GM21360 (cell line): ENCODE data around the gene PPFIBP2.

ENCODE experiments used
- ATAC-seq: cut with Tn5 transposase; IDR thresholded peaks from one replicate; pipeline ENCODE4 v1.9.1; 2021; ENCODE audit warnings: mild to moderate bottlenecking, moderate library complexity; ENCODE audit not compliant: unreplicated experiment

The PPFIBP2 gene

DNA sequence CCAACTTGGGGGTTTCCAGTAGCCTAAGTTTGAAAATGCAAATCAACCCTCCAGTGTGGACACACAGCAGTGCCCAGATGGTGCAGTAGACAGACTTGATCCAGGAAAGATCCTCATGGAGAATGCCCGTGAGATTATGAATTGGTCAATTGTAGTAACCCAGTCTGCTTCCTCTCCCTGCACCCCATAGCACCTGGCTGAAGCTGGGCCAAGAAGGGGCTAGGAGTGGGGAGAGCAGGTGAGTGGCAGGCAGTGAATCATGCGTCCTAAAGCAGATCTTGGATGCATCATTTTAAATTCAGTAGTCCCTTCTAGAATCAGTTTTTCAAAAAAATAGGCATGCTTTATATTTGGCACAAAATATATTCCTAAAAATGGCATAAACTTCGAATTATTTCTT, 107.3 kb downstream of the PPFIBP2 start:
- ATAC-seq, result no peak

DNA sequence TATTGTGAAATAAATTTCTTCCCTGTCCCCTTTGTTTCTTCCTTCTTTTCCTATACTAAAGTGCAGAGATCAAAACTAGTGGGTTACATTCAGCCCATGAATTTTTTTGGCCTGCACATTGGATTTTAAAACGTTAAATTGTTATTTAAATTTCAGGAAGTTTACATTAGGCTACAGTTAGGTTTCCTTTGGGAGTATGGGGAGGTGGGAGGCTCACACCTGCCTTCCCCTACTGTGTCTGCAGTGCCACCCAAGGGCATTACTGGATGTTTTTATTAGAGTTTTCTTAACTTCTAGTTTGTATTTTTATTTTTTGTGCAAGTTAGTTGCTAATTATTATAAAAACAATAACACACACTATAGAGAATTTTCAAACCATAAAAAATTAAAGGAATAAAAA, 107.8 kb downstream of the PPFIBP2 start:
- no peak for ATAC-seq

DNA sequence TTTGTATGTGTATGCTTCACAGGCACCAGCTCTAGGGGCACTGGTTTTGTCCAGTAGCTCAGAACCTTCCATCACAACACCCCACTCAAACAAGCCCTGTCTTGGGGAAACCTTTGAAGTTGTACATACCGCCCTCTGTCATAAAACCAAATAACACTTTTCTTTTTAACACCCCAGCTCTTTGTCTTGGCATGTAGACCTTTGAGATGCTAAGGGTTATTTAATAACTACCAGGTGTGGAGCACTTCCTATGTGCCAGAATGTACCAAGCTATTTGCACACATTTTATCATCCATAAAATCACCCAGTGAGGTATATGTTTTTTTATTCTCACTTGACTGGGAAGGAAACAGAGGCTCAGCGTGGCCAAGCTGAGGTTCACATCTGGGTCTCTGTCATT, 108.9 kb downstream of the PPFIBP2 start:
- ATAC-seq, result no peak

DNA sequence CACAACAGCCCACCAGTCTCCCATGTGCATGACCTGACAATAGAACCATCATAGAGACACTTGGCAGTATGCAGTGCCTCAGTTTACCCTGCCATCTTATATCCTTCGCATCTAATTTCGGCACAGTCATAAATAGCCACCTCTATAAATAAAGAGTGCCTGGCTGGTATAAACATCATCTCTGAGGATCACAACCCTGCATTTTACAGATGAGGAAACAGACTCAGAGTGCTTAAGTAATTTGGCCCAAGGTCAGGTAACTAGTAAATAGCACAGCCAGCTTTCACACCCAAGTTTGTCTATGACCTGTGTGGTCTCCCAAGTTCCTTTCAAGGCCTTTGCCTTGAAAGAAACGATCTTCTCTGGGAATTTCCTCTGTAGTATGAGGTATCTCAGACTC, 114.9 kb downstream of the PPFIBP2 start:
- no peak for ATAC-seq

DNA sequence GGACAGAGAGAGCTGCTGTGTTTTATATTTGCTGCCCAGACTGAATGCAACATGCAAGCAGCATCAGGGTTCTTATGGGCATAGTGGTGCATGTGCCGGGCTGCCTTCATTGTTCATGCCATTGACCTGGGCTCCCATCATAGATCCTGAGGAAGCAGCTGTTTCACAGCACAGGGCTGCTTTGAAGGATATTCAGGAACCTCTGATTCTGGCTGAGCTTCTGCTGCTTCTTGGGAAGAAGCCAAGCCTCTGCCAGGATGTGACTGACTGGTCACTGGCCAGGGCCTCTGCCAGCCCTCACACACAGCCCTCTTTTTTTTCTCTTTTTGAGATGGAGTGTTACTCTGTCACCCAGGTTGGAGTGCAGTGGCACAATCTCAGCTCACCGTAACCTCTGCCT, 116.2 kb downstream of the PPFIBP2 start:
- no peak for ATAC-seq

DNA sequence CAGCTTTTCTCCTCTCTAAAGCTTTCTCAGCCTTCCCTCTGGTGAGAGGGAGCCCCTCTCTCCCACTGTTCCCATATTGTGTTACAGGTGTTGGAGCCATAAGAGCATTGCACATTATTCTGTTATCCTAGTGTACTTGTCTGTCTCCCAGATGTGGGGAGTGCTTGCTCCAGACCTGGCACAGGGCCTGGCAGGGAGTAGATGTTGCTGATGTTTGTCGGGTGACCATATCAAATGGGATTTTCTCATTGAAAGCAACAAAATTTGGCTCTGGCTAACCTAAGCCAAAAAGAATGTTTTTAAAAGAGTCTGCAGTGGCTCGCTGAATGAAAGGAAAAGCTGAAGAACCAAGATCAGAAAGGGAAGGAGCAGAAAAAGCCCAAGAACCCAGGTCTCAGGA, 118.4 kb downstream of the PPFIBP2 start:
- ATAC-seq, result no peak

DNA sequence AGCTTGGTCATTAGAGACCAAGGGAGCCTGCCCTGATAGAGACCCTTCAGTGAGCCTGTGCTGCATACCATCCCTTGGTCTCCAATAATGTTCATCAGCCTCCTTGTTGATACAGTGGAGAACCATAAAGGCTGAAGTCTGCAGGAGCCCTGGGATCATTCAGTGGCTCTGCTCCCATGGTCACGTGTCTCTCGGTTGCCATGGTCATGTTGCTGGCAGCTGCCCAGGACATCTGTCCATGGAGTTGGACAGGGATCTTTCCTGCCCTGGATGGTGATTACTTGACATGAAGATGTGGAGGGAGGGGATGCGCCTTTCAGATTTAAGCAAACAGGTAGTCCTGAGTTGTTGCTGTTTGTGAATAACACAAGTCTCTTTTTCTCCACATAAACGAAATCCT, 121.3 kb downstream of the PPFIBP2 start:
- ATAC-seq, result no peak

DNA sequence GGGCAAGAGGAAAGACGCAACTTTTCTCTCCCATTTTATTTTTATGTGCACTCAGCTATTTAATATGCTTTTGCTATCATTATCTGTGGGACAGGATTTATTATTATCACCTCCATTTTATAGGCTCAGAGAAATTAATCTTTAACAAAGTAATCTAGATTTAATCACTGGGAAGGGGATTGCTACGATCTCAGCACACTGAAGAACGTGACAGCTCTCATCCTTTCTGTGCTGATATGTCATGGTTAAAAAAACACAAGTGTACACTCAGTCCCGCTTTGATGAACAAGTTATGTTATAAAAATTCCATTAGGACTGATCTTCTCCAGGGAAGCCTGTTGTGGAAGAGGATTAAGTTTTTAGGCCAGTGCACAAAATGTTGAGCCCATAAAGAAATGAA, 121.9 kb downstream of the PPFIBP2 start:
- ATAC-seq, result no peak

DNA sequence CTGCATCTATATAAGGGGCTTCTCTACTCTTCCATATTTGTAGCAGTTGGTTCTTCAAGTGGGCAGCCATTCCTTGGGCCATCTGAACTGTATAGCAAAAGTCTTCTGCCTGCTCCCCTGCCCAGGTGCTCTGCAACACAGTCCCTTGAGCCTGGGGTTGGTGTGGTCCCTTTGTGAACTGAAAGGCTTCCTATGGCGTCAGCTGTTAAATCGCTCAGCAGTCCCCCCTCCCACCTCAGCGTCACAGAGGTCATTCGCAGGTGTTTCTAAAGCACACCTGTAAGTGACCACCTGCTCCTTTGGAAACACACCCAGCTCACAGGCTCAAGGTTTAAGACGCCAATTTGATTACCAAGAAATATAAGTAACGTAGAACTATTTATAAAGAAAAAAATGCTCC, 122.6 kb downstream of the PPFIBP2 start:
- ATAC-seq, result no peak

DNA sequence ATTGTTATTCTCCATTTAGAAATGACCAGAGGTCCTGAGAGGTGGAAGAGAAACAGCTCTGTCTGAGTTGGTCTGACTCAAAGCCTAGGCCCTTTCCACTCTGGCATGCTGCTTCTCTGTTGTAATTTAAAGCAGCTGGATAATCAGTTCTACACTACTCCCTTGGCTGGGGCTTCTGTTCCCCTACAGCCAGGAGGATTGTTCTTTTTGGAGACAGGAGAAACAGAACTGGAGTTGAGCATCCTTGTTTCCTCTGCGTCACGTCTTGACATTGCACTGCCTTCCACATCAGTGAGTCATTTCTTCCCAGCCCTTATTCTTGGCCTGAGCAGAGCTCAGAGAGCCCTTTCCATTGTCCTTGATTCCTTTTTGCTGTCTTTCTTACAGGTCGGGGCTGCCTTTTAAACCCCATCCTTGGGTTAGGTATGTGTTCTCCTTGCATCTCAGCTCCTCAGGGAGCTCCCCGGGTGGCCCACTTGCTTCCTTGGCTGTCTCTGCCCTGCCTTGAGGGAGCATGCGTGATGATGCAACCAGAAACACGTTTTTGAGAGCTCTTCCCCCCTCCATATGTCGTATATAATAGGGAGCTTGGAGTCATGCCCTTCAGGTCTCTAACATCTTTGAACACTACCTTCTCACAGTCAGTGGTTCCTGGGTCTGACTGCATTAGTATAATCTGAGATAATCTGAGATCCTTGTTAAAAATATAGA, 123.8 kb downstream of the PPFIBP2 start:
- no peak for ATAC-seq

DNA sequence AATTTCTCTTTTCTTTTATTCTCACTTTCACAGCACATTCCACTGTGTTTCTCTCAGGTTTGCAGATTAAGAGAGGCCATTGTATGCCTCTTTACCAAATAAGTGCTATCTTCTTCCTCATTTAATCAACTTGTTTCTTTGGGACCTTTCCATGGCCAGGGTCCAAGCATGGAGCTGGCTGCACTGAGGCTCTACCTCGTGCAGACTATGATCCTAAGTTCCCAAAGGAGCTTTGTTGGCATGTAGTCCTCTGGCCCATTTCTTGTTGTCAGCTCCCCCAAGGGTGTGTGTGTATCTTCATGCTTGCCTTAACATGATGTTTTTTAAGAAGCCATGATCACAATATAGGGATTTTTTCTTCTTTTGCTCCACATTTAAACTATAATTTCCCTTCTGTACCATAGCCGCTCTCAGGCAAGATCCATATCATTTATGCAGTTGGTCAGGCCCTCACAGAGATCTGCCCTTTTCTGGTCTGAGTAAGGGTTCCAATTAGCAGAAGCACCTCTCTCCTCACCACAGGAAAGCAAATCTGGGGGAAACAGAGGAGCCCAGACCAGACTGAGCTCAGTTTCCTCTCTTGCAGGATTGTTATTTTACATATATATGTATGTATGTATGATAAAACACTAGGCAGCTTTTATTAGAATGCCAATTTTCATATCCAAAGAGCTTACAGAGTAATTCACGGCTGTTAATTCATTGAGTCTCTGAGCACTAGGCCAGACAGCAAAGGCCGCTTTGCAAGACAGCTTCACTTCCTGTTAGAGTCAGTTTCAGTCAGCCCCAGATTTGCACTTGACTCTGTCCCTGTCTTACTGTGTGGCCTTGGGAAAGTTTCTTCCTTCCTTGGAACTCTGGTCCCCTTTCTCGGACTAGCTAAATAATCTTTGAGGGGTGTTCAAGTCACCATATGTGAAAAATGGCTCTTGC, 125.2 kb downstream of the PPFIBP2 start:
- no peak for ATAC-seq

DNA sequence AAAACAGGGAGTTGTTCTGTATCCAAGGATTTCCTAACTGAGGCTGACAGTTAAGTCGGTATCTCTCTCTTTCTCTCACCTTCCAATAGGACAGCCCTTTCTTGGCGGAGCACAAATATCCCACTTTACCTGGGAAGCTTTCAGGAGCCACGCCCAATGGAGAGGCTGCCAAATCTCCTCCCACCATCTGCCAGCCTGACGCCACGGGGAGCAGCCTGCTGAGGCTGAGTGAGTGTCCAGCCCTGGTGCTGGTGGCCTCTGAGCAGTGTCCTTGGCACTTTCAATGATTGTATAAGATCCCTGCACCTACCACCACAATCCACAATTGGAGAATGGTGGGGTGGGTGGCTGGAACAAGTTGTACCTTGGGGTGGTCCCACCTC, 125.8 kb downstream of the PPFIBP2 start:
- ATAC-seq, result no peak

DNA sequence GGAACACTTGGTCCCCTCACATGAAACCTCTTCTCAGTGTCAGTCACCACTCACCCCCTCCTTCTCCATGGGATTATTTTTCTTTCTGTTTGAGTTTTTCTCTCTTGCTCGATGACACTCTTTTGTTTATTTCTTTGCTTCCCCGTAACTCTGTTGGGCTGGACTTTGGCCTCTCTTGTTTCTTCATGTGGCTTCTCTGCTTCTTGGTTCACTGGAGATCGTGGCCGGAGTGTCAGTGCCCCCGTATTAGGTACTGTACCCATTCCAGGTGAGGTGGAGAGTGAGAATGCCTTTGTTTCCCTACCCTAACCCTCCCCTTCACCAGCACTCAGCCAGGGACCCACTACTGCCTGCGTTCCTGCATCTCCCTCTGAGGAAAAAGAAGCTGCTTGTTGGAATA, 127.0 kb downstream of the PPFIBP2 start:
- no peak for ATAC-seq

DNA sequence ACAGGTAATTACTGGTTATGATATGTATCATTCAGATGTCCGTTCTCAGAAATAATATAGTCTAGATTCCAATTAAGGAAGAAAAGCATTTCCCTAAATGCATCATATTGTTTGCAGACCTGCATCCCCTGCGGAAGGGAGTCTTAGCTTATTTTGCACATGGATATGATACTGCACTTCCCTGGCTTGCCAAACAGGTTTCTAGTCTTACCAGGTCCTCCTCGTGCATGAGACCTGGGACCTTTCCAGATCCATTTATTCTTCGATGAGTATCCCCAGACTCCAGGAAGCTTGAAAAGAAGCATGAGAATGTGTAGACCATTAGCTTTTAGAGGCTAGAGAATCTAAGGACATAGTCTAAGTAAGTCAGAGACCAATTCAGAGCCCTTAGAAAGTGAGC, 128.9 kb downstream of the PPFIBP2 start:
- no peak for ATAC-seq

DNA sequence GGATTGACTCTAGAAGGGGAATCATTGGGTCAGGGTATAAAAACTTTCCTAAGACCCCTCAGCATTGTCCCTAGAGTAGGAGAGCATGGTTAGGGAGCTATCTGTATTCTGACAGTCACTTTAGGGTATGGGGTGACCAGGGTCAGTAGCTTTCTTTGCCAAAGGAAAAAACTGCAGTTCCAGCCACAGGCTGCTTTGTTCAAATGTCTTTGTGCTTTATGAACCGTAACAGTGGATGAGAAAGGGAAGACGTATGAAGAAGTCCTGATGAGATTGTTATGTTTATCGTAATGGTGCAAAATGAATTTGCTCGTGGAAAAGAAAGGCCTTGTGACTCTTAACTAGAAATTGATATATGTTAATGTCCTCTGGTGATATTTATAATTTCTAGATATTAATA, 129.5 kb downstream of the PPFIBP2 start:
- no peak for ATAC-seq

DNA sequence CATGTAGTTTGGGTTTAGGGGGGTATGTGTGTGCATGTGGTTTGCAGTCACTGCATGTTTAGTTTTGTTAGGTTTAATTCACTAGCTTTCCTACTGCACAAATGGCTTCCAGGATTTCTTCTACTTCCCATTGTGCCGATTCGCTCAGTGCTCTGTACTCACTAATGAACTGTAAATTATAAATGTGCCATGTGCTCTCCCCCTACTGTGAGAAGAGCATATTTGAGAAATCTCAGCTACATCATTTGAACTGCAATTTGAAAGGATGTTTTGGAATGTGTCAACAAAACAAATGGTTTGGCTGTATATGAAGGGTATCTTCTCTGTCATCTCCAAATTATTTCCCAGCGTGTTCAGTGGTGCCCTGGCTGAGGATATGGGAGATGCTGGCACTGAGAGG, 131.4 kb downstream of the PPFIBP2 start:
- no peak for ATAC-seq

DNA sequence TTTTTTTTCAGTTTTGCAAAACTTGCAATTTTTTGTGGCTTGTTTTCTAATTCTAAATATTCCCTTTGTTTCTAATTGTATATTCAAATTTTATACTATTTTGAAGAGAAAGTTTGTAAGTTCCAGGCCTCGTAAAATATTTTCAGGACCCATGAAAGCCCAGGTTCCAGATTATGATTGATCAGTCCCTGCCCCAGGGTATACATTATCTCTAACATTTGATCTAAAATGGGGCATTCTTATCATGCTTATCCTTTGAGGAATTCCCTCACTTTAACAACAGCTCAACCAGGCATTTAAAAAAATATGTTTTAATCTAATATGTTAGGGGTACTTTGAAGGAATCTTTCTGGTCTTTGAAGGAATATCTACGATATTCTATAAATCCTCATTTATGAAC, 133.1 kb downstream of the PPFIBP2 start:
- no peak for ATAC-seq

DNA sequence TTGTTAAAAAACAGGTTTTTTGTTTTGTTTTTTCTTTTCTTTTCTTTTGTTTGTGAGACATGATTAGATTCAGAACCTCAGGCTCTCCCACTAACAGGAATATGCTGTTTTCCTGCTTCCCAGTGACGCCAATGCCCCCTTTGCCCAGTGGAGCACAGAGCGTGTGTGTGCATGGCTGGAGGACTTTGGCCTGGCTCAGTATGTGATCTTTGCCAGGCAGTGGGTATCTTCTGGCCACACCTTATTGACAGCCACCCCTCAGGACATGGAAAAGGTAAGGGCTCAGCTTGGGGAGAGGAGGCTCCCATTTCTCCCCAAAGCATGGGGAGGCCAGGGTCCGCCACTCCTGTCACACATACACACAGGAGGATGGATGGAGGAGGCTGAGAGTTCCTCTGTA, 134.5 kb downstream of the PPFIBP2 start:
- ATAC-seq, result no peak

DNA sequence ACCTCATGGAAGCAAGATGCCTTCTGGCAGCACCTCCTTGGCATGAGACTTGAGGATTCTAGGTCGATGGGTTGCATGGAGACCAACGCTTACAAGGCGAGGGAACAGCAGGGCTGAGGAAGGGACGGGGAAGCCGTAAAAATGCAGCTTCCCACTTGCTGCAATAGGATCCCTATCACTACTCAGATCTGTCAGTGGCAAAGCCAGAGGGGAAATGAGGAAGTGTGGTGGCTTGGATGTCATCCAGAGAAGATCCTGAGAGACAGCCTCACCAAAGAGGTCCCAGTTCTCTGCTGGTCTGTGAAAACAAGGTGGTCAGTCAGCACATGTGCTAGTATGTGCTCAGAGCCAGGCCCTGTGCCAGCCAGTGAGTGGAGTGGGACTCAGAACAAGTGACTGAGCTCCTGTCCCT, 137.3 kb downstream of the PPFIBP2 start:
- no peak for ATAC-seq

DNA sequence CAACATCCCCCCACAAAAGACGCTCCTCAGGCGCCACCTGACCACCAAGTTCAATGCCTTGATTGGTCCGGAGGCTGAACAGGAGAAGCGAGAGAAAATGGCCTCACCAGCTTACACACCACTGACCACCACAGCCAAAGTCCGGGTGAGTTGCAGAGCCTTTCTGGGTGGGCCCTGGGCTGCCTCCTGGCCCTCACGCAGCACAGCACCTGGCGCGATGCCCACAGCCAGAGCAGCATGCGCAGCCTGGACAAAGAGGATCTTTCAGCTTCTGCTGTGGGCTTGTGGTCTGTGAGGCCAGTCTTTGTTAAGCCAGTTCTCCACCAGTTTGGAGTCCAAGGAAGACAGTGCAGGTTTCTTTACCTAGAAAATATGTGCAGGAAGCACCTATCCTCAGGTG, 137.9 kb downstream of the PPFIBP2 start:
- ATAC-seq, result no peak

DNA sequence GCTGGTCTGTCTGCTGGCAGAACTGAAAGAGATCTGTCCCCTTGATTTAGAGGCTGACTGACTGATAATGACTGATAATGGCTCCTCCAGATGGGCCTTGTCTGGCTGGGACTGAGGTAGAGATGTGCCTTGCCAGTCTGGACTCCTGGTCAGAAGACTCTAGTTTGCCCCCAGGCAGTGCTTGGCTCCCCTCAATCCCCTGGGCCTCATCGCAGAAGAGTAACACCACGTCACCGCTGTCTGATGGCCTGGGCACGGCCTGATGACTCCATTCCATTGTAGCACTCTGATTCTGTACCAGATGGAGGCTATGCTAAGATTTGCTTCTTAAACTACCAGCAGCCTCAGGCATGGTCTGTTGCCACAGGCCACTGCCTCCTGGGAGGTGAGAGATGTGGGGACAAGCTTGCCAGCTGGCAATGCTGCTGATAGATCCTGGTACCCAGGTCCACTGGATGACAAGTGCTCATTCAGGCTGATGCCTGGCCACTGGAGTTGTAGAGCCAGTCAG, 140.5 kb downstream of the PPFIBP2 start:
- ATAC-seq, result no peak
